ENCODE results near the gene ENPP6.

DNA sequence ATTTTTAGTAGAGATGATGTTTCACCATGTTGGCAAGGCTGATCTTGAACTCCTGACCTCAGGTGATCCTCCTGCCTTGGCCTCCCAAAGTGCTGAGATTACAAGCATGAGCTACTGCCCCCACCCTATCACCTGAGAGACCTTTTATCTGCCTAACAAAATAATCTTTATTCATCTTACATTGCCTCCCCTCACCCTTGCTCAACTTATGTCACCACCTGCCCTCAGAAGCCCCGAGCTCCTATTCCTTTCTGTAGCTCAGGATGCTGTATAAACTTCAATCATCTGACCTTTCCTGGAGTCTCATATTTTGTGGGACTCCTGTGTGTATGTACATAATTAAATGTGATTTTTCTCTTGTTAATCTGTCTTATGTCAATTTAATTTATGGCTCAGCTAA, 29.7 kb upstream of the ENPP6 start:
- TF ChIP-seq, protein P1, sequence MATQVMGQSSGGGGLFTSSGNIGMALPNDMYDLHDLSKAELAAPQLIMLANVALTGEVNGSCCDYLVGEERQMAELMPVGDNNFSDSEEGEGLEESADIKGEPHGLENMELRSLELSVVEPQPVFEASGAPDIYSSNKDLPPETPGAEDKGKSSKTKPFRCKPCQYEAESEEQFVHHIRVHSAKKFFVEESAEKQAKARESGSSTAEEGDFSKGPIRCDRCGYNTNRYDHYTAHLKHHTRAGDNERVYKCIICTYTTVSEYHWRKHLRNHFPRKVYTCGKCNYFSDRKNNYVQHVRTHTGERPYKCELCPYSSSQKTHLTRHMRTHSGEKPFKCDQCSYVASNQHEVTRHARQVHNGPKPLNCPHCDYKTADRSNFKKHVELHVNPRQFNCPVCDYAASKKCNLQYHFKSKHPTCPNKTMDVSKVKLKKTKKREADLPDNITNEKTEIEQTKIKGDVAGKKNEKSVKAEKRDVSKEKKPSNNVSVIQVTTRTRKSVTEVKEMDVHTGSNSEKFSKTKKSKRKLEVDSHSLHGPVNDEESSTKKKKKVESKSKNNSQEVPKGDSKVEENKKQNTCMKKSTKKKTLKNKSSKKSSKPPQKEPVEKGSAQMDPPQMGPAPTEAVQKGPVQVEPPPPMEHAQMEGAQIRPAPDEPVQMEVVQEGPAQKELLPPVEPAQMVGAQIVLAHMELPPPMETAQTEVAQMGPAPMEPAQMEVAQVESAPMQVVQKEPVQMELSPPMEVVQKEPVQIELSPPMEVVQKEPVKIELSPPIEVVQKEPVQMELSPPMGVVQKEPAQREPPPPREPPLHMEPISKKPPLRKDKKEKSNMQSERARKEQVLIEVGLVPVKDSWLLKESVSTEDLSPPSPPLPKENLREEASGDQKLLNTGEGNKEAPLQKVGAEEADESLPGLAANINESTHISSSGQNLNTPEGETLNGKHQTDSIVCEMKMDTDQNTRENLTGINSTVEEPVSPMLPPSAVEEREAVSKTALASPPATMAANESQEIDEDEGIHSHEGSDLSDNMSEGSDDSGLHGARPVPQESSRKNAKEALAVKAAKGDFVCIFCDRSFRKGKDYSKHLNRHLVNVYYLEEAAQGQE (IDR thresholded peaks at IDR 0.05; ENCODE audit: low read depth, low read length) = no peak
- TF ChIP-seq CTCF (IDR thresholded peaks at IDR 0.05) (no peak), NFIC (IDR thresholded peaks at IDR 0.05; ENCODE audit: borderline replicate concordance) (no peak), RCOR1 (IDR thresholded peaks at IDR 0.05; ENCODE audit: low read length) (no peak), POLR2AphosphoS5 (IDR thresholded peaks at IDR 0.05; ENCODE audit: low read depth, low read length) (no peak), RAD21 (IDR thresholded peaks at IDR 0.05; ENCODE audit: low read length) (no peak), ELF1 (IDR thresholded peaks at IDR 0.05) (no peak), SIN3A (IDR thresholded peaks at IDR 0.05; ENCODE audit: borderline replicate concordance, low read depth, low read length) (no peak)
- TF ChIP-seq, protein P2, sequence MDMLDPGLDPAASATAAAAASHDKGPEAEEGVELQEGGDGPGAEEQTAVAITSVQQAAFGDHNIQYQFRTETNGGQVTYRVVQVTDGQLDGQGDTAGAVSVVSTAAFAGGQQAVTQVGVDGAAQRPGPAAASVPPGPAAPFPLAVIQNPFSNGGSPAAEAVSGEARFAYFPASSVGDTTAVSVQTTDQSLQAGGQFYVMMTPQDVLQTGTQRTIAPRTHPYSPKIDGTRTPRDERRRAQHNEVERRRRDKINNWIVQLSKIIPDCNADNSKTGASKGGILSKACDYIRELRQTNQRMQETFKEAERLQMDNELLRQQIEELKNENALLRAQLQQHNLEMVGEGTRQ (IDR thresholded peaks at IDR 0.05; ENCODE audit: borderline replicate concordance, low read depth, low read length) = no peak

All from SK-N-SH (cell line).